HepG2 (cell line): Measurements from ENCODE around the gene CCL27. TPM values are rescaled to one million over a fixed set of nuclear protein-coding genes. Genes with fewer than 3 reads are reported as not detected.

Source experiments
- CREB1 ChIP-seq, 2 experiments: fragments of 450-650 bp in 1 of 2; IDR thresholded peaks; 2 replicates each; pipeline ENCODE4 v1.6.1; 2016 to 2017; ENCODE audit warnings: control low read depth in 1 of 2, mild to moderate bottlenecking in 1 of 2, missing compliant biosample characterization in 1 of 2, missing genetic modification characterization in 1 of 2
- FOXK1 ChIP-seq: sonication (generic); formaldehyde crosslinking; IDR thresholded peaks from 2 replicates; pipeline ENCODE4 v1.4.0; 2020; ENCODE audit warnings: low read depth, missing genetic modification reagents, borderline replicate concordance
- HIVEP1 ChIP-seq: sonication (generic); formaldehyde crosslinking; IDR thresholded peaks from 2 replicates; pipeline ENCODE4 v1.4.0; 2020; ENCODE audit warnings: mild to moderate bottlenecking, missing genetic modification reagents
- HNRNPLL ChIP-seq: fragments of 200-400 bp; formaldehyde crosslinking; IDR thresholded peaks from 2 replicates; pipeline ENCODE4 v1.6.1; 2017; ENCODE audit warnings: mild to moderate bottlenecking, low read depth, low read length; ENCODE audit not compliant: poor library complexity, severe bottlenecking
- KMT2A ChIP-seq: sonication (generic); formaldehyde crosslinking; IDR thresholded peaks from 2 replicates; pipeline ENCODE4 v1.4.0; 2020; ENCODE audit warnings: missing genetic modification reagents
- MEIS1 ChIP-seq: sonication (generic); formaldehyde crosslinking; IDR thresholded peaks from 2 replicates; pipeline ENCODE4 v1.9.0; 2021; ENCODE audit warnings: mild to moderate bottlenecking, missing genetic modification reagents, moderate library complexity, borderline replicate concordance
- MIXL1 ChIP-seq: IDR thresholded peaks from 2 replicates; pipeline ENCODE4 v1.6.1; 2016
- NFRKB ChIP-seq: fragments of 450-650 bp; IDR thresholded peaks from 2 replicates; pipeline ENCODE4 v1.6.1; 2017
- NFYB ChIP-seq: sonication (generic); formaldehyde crosslinking; IDR thresholded peaks from 2 replicates; pipeline ENCODE4 v1.4.0; 2020; ENCODE audit warnings: missing genetic modification reagents
- RBAK ChIP-seq: sonication (generic); formaldehyde crosslinking; IDR thresholded peaks from 2 replicates; pipeline ENCODE4 v1.5.1; 2020; ENCODE audit warnings: mild to moderate bottlenecking, missing genetic modification reagents
- RBFOX2 ChIP-seq: fragments of 200-400 bp; formaldehyde crosslinking; IDR thresholded peaks from 2 replicates; pipeline ENCODE4 v1.6.1; 2017; ENCODE audit warnings: low read depth, mild to moderate bottlenecking, low read length
- SP1 ChIP-seq, 2 experiments: fragments of 450-650 bp in 1 of 2; sonication (generic) in 1 of 2; formaldehyde crosslinking in 1 of 2; IDR thresholded peaks; 2 replicates each; pipeline versions ENCODE4 v1.4.0 to v1.6.1; 2016 to 2020; ENCODE audit warnings: missing genetic modification reagents in 1 of 2
- ZBTB21 ChIP-seq: sonication (generic); formaldehyde crosslinking; IDR thresholded peaks from 2 replicates; pipeline ENCODE4 v1.4.0; 2020; ENCODE audit warnings: missing genetic modification reagents
- ZNF124 ChIP-seq: sonication (generic); formaldehyde crosslinking; IDR thresholded peaks from 2 replicates; pipeline ENCODE4 v1.4.0; 2020; ENCODE audit warnings: missing genetic modification reagents
- ZNF263 ChIP-seq: sonication (generic); formaldehyde crosslinking; IDR thresholded peaks from 2 replicates; pipeline ENCODE4 v1.4.0; 2020; ENCODE audit warnings: missing genetic modification reagents
- ZNF331 ChIP-seq: sonication (generic); formaldehyde crosslinking; IDR thresholded peaks from 2 replicates; pipeline ENCODE4 v1.4.0; 2020; ENCODE audit warnings: missing genetic modification reagents
- ZNF333 ChIP-seq: sonication (generic); formaldehyde crosslinking; IDR thresholded peaks from 2 replicates; pipeline ENCODE4 v1.4.0; 2020; ENCODE audit warnings: mild to moderate bottlenecking, missing genetic modification reagents, borderline replicate concordance
- ZNF460 ChIP-seq: sonication (generic); formaldehyde crosslinking; IDR thresholded peaks from 2 replicates; pipeline ENCODE4 v1.5.1; 2020; ENCODE audit warnings: missing genetic modification reagents, mild to moderate bottlenecking, borderline replicate concordance
- polyA plus RNA-seq, 8 experiments: library from polyadenylated mRNA; depleted of rRNA in 3 of 8; stranded (reverse) in 7 of 8; unstranded in 1 of 8; fragments of >200 nt; fragmentation: Illumina TruSeq in 4 of 8; extraction: Trizol in 4 of 8; gene quantifications; 2 replicates each; pipeline versions ENCODE4 v1.2.1 to v1.2.3, GENCODE V29; 2011 to 2016; ENCODE audit warnings: low read depth in 4 of 8, missing spikeins in 1 of 8, mixed read lengths in 1 of 8; ENCODE audit not compliant: insufficient read depth in 1 of 8
- total RNA-seq, 5 experiments: library from RNA; depleted of rRNA; stranded (reverse); fragments of >200 nt; fragmentation: Illumina TruSeq; extraction: Trizol; gene quantifications; 2 replicates each; pipeline ENCODE4 v1.2.3, GENCODE V29; 2016; ENCODE audit warnings: low read depth in 1 of 5
- TF ChIP-seq, protein P1 (sequence below): sonication (generic); formaldehyde crosslinking; conservative IDR thresholded peaks from 2 replicates; pipeline ENCODE4 v1.4.0; 2020; ENCODE audit warnings: missing genetic modification reagents
- TF ChIP-seq, protein P2 (sequence below): sonication (generic); formaldehyde crosslinking; IDR thresholded peaks from 2 replicates; pipeline ENCODE4; 2020; ENCODE audit warnings: missing genetic modification reagents, mild to moderate bottlenecking, borderline replicate concordance
- TF ChIP-seq, protein P3 (sequence below): sonication (generic); formaldehyde crosslinking; IDR thresholded peaks from 2 replicates; pipeline ENCODE4 v1.4.0; 2020; ENCODE audit warnings: missing genetic modification reagents

The CCL27 gene
- total and polyA plus RNA-seq, 2 of the 13 experiments (the other 11 are each of a cell fraction or from before 2014, with no cell fraction given): not detected

DNA sequence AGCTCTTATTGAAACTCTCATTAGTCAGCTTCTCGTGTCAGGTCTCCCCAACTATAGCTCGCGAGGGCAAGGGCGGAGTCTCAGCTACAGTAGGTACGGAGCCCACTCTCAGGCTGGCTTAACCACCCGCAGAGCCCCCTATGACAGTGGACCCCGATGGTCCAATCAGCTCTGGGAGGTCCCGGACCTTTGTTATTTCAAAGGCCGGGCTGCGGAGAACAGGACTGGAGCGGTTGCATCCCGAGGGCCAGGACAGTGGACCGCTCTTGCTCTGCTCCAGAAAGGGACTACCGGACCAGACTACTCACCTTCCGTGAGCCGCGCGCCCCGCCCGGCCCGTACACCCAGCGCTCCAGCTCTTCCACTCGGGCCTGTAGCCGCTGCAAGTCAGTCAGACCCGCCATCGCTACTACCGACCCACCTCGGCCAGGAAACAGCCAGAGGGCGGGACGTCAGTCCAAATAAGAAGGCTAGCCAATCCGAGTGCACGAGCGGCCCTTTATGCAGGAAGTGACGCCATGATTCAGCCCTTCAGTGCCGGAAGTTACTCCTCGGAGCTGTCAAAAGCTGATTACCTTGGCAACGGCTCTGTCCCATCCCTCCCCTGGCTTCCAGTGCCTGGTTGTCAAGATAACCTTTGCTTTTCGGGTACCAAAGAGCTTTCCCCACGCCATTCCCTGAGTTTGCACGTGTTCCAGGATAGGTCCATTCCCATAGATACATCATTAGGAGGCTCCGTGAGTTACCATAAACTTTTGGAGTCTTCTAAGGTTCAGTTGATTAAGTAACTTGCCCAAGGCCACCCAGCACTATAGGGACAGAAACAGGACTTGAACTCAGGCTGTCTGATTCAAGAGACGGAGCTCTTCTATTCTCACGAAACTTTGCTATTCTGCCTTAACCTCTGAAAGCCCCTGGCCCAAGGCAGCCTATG lies 42.1 kb downstream of the CCL27 start, which contains the start of gene DCTN3 (continued):
- no peak for TF ChIP-seq RBAK (CRISPR knock-in tag)
- TF ChIP-seq, protein P1, sequence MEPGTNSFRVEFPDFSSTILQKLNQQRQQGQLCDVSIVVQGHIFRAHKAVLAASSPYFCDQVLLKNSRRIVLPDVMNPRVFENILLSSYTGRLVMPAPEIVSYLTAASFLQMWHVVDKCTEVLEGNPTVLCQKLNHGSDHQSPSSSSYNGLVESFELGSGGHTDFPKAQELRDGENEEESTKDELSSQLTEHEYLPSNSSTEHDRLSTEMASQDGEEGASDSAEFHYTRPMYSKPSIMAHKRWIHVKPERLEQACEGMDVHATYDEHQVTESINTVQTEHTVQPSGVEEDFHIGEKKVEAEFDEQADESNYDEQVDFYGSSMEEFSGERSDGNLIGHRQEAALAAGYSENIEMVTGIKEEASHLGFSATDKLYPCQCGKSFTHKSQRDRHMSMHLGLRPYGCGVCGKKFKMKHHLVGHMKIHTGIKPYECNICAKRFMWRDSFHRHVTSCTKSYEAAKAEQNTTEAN (CRISPR knock-in tag): 0 out of 2 replicates have a peak, but pooled peaks have one; percentile 24
- TF ChIP-seq HNRNPLL: peak; percentile 28
- TF ChIP-seq, protein P2, sequence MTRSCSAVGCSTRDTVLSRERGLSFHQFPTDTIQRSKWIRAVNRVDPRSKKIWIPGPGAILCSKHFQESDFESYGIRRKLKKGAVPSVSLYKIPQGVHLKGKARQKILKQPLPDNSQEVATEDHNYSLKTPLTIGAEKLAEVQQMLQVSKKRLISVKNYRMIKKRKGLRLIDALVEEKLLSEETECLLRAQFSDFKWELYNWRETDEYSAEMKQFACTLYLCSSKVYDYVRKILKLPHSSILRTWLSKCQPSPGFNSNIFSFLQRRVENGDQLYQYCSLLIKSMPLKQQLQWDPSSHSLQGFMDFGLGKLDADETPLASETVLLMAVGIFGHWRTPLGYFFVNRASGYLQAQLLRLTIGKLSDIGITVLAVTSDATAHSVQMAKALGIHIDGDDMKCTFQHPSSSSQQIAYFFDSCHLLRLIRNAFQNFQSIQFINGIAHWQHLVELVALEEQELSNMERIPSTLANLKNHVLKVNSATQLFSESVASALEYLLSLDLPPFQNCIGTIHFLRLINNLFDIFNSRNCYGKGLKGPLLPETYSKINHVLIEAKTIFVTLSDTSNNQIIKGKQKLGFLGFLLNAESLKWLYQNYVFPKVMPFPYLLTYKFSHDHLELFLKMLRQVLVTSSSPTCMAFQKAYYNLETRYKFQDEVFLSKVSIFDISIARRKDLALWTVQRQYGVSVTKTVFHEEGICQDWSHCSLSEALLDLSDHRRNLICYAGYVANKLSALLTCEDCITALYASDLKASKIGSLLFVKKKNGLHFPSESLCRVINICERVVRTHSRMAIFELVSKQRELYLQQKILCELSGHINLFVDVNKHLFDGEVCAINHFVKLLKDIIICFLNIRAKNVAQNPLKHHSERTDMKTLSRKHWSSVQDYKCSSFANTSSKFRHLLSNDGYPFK (CRISPR knock-in tag): peak; percentile 89; the same call in 1 of the 2 replicates
- TF ChIP-seq, protein P3, sequence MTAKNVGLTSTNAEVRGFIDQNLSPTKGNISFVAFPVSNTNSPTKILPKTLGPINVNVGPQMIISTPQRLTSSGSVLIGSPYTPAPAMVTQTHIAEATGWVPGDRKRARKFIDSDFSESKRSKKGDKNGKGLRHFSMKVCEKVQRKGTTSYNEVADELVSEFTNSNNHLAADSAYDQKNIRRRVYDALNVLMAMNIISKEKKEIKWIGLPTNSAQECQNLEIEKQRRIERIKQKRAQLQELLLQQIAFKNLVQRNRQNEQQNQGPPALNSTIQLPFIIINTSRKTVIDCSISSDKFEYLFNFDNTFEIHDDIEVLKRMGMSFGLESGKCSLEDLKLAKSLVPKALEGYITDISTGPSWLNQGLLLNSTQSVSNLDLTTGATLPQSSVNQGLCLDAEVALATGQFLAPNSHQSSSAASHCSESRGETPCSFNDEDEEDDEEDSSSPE (CRISPR knock-in tag): peak; percentile 61
- TF ChIP-seq ZNF460: no peak
- 0 out of 2 replicates have a peak, but pooled peaks have one; percentile 25 for TF ChIP-seq ZNF124
- peak; percentile 65; the same call in 1 of the 2 replicates for TF ChIP-seq MEIS1
- TF ChIP-seq ZNF263 (CRISPR knock-in tag): no peak
- no peak for TF ChIP-seq MIXL1
- 0 out of 2 replicates have a peak, but pooled peaks have one; percentile 49 for TF ChIP-seq KMT2A (CRISPR knock-in tag)
- peak; percentile 65; the same call in 1 of the 2 replicates for TF ChIP-seq ZNF331 (CRISPR knock-in tag)
- TF ChIP-seq RBFOX2: 0 out of 2 replicates have a peak, but pooled peaks have one; percentile 55
- peak; percentile 87 for TF ChIP-seq CREB1 (IDR thresholded peaks at IDR 0.05)
- TF ChIP-seq CREB1 (CRISPR knock-in tag; IDR thresholded peaks at IDR 0.05): peak; percentile 97
- TF ChIP-seq FOXK1 (CRISPR knock-in tag): peak; percentile 68; the same call in 1 of the 2 replicates
- TF ChIP-seq ZNF333: 0 out of 2 replicates have a peak, but pooled peaks have one; percentile 14
- no peak for TF ChIP-seq HIVEP1 (CRISPR knock-in tag)
- TF ChIP-seq NFYB: peak; percentile 85
- TF ChIP-seq SP1 (IDR thresholded peaks at IDR 0.05): no peak
- 0 out of 2 replicates have a peak, but pooled peaks have one; percentile 28 for TF ChIP-seq SP1 (CRISPR knock-in tag; IDR thresholded peaks at IDR 0.05)
- no peak for TF ChIP-seq NFRKB
- TF ChIP-seq ZBTB21: peak; percentile 64
